Kidney epithelial cell (primary cell): Measurements from ENCODE around the gene RASEF. TPM values are rescaled to one million over a fixed set of nuclear protein-coding genes. Genes with fewer than 3 reads are reported as not detected.

Experiments used
- DNase-seq: peaks from one replicate; pipeline ENCODE4 v3.0.0-alpha.2; 2010; ENCODE audit warnings: low read depth
- H3K27me3 ChIP-seq: 2 replicates; pipeline ENCODE4 v1.6.0; 2011; ENCODE audit warnings: low read length; ENCODE audit not compliant: control insufficient read depth, insufficient read depth
- H3K36me3 ChIP-seq: 2 replicates; pipeline ENCODE4 v1.5.1; 2011; ENCODE audit warnings: low read length; ENCODE audit not compliant: control insufficient read depth, insufficient read depth
- H3K4me3 ChIP-seq: 2 replicates; pipeline ENCODE4 v1.5.1; 2011; ENCODE audit warnings: low read depth, mild to moderate bottlenecking, control low read depth, low read length
- total RNA-seq: library from RNA; depleted of rRNA; stranded (reverse); fragments of >200 nt; gene quantifications from 2 replicates; pipeline ENCODE4 v1.2.3, GENCODE V29; 2015
- TF ChIP-seq, protein P1 (sequence below): IDR thresholded peaks from 2 replicates; pipeline ENCODE4 v1.5.1; 2011; ENCODE audit warnings: mild to moderate bottlenecking, moderate library complexity, low read length, control low read depth, inconsistent platforms; ENCODE audit not compliant: insufficient read depth, poor library complexity, severe bottlenecking

Gene RASEF
- total RNA-seq, 1 donor from 2014 or later: 10.2 TPM

DNA sequence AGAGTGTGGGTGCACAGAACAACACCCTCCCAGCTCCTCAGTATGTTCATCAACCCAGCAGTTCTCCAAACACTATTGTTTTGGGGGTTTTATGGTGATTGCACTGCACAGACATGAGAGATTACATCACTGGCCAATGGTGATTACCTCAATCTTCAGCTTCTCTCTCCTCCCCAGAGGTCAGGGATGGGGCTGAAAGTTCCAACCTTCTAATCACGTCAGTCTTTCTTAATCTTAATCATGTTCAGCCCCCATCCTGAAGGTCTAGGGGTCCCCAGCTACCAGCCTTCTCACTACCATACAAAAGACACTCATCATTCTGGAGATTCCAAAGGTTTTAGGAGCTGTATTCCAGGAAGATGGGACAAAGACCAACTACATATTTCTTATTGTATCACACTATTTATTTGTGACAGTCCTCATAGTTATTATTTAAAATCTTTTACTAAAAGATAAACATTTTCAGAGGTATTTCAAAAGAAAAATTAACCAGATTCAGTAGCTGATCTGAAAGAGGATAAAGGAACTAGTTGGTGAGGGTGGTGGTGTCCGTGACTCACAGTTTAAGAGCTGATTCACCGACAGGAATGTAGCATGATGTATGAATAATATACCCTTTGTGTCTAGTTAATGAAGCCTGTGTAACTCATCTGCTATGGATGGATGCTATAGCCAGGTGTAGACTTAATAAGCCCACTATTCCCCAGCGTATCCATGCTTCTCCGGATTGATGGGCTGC, 35.6 kb downstream of the RASEF start:
- TF ChIP-seq, protein P1, sequence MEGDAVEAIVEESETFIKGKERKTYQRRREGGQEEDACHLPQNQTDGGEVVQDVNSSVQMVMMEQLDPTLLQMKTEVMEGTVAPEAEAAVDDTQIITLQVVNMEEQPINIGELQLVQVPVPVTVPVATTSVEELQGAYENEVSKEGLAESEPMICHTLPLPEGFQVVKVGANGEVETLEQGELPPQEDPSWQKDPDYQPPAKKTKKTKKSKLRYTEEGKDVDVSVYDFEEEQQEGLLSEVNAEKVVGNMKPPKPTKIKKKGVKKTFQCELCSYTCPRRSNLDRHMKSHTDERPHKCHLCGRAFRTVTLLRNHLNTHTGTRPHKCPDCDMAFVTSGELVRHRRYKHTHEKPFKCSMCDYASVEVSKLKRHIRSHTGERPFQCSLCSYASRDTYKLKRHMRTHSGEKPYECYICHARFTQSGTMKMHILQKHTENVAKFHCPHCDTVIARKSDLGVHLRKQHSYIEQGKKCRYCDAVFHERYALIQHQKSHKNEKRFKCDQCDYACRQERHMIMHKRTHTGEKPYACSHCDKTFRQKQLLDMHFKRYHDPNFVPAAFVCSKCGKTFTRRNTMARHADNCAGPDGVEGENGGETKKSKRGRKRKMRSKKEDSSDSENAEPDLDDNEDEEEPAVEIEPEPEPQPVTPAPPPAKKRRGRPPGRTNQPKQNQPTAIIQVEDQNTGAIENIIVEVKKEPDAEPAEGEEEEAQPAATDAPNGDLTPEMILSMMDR: no peak
- no peak overlapping the region for H3K4me3 ChIP-seq
- DNase-seq: peak; percentile 89
- H3K36me3 ChIP-seq: no peaks in the 10 kb centered on the region
- no peaks in the 10 kb centered on the region for H3K27me3 ChIP-seq

DNA sequence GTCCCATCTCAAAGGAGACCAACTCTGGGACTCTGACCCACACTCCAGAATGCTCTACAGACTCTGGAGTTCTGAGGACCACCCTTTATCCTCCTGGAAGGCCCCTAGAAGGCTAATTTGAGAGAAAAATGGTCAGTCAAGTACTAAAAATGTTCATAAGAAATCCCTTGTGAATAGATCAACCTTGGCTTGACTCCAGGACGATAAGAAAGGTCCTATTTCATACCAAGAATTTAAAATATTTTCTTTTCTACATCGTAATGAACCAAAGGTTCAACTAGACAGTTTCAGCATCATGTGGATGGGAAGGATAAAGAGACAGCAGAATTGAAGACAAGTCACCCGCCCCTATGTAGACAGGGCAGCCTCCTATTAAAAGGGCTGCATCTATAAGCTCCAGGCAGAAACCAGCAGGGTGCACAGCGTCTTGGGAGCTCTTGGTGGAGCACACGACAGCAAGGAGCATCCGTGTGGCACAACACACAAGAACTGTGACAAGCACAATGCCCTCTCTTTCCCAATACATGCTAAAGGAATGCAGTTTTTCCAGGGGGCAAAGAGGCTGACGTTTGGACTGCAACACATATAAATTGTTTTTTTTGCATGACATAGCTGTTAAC, 38.3 kb downstream of the RASEF start:
- TF ChIP-seq, protein P1: no peak

DNA sequence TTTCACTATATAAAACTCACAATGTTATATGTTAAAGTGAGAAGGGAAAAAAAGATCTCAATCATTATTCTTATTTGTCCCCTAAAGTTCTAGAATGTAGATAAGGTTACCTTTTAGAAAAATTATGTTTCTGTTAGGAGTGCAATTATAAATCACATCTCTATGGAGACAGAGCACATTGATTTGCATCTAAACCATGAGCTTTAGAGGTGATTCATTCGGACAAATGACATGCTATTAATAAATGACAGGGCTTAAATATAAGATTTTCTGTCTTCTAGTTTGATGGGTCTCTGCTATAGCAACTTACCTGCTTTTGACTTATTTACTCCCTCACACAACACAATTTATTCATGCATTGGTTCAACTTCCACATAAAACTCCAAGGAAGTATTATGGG, 39.8 kb downstream of the RASEF start:
- H3K27me3 ChIP-seq: no peaks in the 10 kb centered on the region

More for the DNA sequence above, 38.3 kb downstream of the RASEF start:
- Histone ChIP-seq H3K27me3 (no peaks in the 10 kb centered on the region), H3K4me3 (no peak overlapping the region), H3K36me3 (no peaks in the 10 kb centered on the region)
- DNase-seq: no peak

DNA sequence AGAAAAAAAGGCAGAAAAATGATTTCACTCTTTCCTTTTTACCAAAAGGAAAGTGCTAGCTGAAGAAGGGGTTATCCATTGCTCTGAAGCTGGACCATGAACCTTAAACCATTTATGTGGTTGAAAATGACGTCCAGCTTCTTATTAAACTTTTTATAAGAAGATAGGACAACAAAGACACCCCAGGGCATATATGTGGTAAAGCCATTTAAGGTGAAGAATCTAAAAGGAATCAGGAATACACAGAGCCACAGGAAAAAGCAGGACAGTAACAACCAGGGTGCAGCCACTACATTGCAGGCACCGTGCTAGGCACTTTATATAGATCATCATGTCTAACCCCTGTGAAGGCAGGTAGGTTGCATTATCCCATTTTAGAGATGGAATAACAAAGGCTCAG, 42.1 kb downstream of the RASEF start:
- no peaks in the 10 kb centered on the region for H3K27me3 ChIP-seq
- TF ChIP-seq, protein P1: no peak
- no peak for DNase-seq

More for the DNA sequence above, 39.8 kb downstream of the RASEF start:
- DNase-seq: no peak
- Histone ChIP-seq H3K36me3 (no peaks in the 10 kb centered on the region), H3K4me3 (no peak overlapping the region)
- TF ChIP-seq, protein P1: no peak

DNA sequence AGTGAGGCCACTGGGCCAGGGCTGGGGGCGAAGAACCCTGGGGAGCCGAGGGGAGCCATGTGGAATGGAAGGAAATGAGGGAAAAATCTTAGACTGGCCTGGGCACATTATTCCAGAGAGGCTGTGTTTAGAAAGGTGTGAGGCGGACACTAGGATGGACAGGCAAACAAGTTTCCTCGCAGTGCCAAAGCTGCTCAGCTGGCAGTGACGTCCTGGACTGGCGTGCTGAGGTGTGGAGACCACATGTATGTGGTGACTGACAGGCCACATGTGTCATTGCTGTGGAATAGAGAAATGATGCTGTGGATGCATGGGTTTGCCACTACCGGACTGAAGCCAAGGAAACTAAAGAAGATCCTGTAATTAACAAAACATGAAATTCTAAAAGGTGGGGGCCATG, 42.6 kb downstream of the RASEF start:
- H3K36me3 ChIP-seq: no peaks in the 10 kb centered on the region
- TF ChIP-seq, protein P1: no peak
- H3K4me3 ChIP-seq: no peak overlapping the region
- H3K27me3 ChIP-seq: no peaks in the 10 kb centered on the region
- no peak for DNase-seq

More for the DNA sequence above, 42.1 kb downstream of the RASEF start:
- H3K36me3 ChIP-seq: no peaks in the 10 kb centered on the region
- H3K4me3 ChIP-seq: no peak overlapping the region
